IPS DF 4.7 (cell line): ENCODE data around the gene AHDC1.

Source experiments
- DNase-seq: peaks from one replicate; pipeline ENCODE4 v3.0.0-alpha.2; 2013; ENCODE audit warnings: low spot score; ENCODE audit errors: extremely low read depth

Gene AHDC1

DNA sequence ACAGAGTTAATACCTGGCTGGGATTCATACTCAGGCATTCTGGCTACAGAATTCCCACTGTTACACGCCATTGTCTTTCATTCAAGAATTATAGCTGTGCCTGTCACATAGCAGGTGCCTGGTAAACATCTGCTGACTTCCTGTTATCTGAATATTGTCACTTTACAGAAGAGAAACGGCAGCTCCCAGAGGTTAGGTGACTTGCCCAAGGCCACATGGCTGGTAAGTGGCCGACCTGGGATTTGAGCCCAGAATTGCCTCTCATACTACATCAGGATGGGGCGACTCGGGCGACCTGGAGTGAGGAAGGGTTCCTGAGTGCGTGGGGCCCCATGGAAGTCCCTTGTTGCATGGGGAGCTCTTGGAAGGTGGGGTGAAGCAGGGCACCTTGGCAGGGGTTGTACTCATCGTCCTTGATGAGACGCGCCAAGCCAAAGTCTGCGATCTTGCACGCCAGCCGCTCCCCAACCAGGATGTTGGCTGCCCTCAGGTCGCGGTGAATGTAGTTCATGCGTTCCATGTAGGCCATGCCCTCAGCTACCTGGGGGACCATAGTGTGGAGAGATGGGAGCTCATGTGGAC lies 10.2 kb upstream of the AHDC1 start:
- DNase-seq = no peak

DNA sequence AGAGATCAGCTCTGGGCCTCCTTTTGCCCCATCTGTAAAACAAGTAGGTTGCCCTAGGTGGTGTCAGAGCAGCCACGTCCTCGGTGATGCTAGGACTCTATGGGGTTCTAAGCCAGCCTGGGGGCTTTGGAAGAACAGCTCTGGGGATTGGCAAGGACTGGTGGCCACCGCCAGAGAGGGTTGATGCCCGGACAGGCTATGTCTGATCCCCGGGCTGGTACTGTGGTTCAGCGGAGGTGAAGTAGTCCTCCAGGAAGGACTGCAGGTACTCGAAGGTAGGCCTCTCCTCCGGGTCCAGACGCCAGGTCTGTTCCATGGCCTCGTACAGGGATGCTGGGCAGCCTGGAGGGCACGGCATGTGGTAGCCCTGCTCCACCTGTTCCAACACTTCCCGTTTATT lies 8.8 kb upstream of the AHDC1 start:
- DNase-seq = no peak

DNA sequence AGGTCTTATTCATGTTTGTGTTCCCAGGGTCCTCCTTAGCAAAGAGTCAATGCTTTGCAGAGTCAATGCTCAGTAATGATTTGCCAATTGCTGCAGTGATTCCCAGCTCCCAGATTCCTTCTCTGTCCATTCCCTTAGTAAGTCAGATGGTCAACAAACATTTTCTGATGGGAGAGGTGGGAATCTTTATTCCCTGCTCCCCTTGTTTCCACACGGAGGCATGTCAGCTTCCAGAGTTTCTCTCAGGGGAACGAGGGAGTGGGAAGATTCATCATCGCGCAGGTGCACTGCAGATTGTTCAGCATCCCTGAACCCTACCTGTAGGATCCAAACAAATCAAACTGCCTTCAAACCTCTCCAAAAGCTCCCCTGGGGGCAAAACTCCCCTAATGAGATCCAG lies 7.5 kb upstream of the AHDC1 start:
- DNase-seq = no peak

DNA sequence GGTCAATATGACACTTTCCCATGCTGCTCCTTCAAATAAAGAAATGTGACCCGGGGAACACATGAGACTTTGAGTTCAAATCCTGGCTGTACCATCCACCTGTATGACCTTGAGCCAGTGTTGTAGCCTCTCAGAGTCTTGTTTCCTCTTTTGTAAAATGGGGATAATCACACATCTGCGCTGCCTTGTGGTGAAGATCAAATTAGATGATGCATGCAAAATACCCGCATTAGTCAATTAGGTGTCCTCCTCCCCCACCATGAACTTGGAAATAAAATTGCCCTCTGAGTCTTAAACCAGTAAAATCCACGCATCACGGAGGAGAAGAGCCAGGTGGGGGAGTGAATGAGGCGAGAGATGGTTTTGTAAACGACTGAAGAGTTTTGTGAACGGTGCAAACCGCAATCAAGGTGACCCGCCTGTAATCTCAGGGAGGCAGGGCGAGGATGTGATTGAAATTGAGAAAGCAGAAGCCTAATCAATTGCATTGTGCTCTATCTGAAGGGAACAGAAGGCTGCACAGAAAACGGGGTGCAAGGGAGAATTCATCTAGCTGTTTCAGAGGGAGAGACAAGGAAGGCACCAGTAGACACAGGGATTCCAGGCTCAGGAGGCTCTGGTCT lies 5.8 kb upstream of the AHDC1 start:
- DNase-seq = no peak

DNA sequence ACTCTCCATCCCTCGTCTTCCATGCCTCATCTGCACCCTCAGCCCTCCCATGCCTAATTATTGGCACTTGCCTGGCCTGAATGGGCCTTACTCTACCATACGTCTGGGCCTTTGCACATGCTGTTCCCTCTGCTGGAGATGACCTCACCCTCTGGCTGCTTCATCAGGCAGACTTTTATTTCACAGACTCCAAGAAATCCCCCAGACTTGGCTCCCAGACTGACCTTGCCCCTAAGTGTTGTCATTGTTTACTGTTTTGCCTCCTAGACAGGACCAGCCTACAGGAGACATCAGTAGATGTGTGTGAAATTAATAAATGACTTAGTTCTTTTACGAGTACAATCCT lies 5.2 kb upstream of the AHDC1 start:
- no peak for DNase-seq

DNA sequence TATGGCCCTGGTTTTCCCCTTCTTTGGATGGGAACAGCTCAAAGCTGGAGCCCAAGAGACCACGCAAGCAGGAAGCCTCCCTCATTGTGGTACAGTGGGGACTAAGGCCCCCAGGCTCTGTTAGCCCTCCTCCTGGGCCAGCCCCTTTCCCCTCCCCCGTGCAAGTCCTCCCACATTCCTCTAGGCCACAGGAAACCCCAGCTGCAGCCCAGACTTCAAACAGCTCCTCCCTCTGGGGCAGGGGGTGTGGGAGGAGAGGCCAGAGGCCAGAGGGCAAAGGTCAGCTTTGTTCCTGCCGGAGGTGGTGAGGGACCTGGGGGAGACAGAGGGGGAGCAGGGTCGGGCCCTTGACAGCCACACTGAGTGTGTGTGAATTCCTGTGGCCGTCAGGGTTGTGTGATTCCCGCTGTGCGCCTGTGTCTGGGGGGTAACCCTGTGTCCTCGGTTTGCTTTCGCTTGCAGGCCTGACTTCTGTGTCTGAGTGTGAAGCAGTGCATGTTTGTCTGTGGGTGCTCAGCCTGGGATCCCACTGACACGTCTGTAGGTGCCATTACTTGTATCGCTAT lies 3.4 kb upstream of the AHDC1 start:
- DNase-seq = no peak

DNA sequence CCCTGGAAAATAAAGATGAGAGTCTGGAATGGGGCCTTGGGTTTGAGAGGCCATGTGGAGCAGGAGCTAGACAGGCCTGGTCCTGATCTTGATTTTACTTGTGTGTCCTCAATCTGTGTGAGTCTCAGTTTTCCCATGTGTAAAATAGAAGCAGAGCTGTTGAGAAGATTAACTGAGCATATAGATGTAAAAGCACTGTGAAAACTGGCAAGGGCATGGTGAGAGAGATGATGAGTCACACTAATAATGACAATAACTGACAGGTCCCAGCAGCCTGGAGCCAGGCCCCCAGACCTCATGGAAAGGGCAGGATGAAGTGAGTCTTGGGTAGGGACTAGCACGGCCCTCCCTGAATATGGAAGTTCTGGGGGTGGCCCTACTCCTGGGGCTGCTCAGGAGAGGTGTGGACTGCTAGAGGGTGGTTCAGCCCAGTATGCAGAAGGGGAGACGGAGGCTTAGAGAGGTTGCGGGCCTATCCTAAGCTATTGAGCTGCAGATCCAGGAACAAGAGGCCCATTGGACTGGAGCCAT lies 2.8 kb upstream of the AHDC1 start:
- no peak for DNase-seq

DNA sequence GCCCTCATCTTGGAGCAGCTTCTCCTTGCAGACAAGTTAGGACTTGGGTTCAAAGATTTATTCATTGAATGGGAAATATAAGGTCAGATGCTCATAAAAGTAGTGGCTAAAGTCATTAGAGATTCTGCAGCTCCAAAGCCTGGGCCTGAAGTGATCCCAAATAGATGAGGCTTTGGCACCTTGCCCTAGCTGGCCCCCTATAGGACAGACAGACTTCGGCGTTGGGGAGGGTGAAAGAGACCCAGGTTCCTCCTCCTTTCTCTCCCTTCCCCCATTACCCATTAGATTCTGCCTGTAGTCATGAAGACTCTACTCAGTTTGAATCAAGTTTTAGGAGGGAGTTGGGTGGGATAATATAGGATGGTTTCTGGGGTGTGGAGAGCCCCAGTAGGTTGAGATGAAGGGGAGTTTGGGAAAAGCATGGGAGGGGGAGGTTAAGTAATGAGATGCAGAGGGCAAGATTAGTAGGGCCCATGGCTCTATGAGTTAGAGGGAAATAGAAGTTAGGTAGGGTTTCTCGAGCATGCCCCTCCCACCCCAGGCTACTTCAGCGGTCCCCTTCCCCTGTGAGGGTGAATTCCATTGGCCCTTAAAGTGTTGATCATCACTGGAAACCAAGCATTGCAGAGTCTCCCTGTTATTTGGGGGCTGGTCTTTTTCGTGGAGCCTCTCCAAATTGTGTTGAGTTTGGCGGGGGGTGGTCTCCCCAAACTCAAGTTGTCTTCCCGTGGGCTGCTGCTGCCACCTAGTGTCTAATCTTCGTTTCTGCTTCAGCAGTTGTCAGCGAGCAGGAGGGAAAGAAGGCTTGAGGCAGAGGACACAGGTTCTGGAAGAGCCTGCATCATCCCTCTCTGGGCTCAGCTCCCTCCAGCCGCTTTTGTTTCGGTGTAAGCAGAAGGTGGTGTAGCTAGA lies 2.1 kb upstream of the AHDC1 start:
- DNase-seq = no peak

DNA sequence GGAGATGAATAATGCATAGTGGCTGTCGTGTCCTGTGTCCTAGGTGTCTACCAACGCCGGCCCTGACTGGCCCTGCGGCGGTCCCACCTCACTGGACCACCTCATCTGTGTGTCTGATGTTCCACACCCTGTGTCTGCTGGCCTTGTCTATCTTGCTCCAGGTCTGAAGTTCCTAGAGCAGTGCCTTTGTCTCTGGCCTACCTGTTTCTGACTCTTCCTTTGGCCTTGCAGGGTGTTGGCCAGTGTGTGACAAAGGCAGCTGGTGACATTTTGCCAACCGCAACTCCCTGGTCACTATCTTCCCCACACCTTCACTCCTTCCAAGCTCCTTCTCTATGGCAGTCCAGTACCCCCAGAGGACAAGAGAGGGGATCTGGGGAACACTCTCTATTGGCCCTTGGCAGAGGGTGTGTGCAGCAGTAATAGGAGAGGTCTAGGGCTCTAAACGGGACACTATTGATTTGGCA lies 1.4 kb upstream of the AHDC1 start:
- no peak for DNase-seq

DNA sequence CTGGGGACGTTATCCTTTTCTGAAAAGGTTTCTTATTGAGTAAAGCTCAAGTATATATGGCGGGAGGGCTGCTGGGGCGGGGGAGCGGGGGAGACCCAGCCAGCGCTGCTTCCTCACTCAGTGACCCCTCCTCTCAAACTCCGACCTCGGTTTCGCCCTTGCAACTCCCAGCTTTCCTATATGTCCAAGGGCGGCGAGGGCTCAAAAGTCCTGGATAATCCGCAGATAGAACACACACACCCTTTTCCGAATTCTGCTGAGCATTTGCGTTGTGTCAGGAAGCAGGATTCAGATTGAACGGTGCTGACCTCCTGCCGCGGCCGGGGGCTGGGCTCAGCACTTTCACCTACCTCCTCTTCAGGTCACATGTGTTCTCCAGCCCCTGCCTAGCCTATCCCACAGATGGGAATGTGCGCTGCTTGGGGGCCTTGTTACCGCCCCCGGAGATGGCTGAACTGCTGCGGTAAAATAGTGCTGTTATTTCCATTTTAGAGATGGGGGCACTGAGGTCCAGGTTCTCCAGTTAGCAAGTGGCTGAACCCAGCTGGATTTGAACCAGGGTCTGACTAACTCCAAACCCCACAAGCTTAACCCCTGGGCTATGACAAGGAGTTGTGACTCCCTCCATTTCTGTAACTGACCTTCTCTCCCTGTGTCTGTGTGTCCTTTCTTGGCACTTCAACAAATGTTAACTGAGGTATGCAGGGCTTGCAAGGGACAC lies 795 bp upstream of the AHDC1 start:
- DNase-seq = no peak

DNA sequence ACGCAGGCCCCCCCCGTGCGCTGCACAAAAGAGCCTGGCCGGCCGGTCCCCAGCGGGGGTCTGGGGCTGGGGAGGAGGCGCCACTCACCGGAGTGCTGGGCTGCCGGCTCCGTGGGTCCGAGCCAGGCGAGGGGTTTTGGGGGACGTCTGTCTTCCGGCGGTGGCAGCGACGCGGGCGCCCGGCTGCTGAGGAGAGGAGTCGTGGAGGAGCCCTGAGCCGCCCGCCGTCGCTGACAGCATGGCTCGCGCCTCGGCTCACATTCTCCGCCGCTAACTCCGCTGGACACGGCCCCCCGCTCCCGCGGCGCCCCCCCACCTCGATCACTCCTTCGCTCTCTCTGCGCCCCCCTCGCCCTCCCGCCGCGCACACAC lies 649 bp downstream of the AHDC1 start:
- no peak for DNase-seq

DNA sequence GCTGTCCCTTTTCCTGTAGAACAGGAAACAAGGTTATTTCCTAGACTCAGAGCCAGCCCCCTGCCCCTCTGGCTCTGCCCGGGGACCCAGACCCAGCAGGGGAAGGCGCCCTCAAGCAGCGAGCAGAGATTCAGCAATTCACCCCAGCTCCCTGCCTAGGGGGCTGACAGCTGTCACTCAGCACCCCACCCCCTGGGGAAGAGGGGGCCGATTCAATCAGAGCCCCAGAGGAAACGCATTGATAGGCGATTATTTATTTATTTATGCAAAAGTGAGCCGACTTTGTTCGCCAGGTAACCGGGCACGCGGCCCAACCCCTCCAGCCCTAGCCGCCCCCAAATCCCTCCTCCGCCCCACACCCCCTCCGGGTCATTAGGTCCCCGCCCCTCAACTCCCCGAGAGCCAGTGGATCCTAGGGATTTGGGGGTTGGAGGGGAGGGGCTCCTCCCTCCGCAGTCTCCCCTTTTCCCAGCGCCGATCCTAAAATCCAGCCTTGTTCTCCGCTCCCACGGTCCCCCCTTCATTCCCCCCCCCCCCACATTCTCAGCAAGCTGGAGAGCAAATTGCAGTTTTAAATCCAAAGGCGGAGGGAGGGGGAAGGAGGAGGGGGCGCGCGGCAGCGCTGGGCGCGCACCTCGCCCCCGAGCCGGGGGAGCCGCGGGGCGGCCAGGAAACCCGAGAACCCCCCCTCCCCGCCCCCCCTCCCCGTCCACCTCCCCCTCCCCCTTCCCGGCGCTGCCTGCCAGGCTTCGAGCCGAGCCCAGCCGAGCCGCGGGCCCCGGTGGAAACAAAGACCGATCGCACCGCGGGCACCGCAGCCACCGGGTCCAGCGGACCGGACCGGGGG lies 1.3 kb downstream of the AHDC1 start:
- DNase-seq = no peak

DNA sequence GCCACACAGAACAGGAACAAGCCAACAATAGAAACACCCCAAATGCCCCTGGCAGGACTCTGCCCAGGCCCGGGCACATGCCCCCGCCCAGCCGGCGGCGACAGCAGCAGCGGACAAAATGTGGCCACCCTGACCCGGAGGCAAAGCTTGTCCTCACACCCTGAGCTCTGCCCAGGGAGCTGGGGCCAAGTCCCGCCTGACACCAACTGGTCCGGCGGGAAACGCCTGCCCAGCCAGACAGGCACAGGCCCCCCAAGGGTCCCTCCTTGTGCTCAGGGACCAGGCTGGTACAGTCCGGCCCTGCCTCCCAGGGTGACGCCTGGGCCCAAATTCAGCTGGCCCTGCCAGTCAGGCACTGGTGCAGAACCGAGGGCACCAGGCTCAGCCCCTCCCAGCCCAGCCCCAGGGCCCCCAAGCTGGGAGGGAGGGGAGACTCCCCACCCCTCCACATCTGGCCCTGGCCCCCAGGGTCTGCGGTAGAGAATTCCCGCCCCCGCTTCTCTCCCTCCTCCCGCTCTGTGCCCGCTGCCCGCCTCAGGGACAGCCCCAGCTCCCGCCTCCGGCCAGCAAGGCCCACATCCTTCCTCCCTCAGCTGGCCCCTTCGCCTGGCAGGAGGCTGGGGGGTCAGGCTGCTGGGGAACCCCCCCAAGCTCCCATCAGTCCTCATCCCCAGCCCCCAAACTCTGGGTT lies 2.0 kb downstream of the AHDC1 start:
- no peak for DNase-seq

DNA sequence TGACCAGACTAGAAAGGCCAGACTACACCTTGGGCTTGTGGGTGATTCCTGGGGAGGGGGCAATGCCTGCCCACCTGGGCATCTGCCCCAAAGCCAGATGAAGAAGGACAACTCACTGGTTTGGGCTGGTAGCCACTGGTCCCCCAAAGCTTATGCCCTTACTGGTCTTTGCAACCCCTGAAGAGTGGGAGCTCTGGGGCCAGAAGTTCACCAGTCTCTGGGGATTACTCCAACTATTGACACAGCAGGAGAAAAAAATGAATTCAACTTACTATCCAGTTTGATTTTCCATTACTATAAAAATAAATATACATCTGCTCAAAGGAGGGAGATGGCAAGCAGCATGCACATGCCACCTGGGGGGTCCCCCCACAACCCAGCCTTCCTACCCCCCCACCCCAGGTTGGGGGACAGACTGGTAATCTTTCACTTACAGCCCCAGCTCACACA lies 2.6 kb downstream of the AHDC1 start:
- no peak for DNase-seq

DNA sequence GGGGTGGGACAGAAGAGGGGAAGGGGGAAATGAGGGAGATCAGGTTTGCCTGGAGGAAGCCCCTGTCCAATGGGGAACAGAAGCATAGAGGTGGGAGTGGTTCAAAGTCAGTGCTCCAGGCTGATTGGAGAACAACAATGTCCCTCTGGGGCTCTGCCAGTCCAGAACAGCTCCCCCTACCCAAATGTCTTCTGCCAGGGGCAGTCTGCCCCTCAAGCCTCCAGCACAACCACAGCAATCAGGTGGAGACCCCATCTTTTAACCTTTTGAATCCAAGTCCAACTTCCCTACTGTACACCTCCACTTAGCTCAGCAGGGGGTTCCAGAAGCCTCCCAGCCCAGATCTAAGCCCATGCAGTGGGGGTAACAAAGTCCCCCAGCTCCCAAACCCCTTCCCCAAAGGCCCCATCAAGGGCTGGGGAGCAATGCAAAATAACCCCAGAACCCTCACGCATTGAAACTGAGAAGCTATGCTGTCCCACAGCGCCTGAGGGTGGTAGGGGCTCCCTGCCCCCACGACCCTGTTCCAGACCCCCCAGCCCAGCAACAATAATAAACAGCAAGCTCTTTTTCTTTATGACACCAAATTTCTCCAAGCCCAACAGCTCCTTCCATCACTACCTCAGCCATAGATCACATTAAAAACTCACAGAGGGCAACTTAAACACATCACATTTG lies 3.3 kb downstream of the AHDC1 start:
- DNase-seq = no peak

DNA sequence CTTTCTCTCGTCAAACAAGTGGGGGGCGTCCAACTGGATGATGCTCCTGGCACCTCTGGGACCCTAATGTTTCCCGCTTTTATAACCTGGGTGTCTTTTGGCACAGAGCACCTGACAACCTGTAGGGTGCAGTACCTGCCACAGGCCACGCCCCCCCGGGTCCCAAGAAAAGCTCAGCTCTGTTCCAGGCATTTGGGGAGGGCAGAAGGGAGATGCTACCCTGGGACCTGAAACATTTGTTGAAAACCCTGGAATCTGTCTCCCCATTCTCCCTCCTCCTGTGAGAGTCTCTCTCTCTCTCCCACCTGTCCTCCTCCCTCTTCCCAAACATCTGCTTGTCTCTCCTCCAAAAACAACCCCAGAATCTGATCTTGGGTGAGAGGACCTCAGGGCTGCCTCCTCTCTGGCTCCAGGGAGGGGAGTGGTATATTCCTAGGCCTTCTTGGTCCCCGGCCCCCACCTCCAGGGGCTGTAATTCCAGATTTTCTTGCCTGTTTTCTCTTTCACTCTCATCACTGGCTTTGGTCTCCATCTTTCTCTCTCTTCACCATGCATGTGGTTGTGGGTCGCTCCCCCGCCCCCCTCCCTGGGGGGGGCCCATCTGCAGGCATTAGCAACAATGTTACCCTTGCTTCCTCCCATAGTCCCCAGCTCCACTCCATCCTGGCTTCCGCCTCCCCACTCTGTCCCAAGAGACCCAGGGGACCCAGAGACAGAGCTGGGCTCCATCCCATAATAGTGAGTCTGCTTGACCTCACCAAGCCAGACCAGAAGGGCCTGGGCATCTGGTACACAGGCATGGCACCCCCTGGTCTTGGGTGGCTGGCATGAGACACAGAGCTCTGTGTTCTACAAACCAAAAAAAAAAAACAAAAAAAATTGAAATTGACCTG lies 4.1 kb downstream of the AHDC1 start:
- DNase-seq = no peak

DNA sequence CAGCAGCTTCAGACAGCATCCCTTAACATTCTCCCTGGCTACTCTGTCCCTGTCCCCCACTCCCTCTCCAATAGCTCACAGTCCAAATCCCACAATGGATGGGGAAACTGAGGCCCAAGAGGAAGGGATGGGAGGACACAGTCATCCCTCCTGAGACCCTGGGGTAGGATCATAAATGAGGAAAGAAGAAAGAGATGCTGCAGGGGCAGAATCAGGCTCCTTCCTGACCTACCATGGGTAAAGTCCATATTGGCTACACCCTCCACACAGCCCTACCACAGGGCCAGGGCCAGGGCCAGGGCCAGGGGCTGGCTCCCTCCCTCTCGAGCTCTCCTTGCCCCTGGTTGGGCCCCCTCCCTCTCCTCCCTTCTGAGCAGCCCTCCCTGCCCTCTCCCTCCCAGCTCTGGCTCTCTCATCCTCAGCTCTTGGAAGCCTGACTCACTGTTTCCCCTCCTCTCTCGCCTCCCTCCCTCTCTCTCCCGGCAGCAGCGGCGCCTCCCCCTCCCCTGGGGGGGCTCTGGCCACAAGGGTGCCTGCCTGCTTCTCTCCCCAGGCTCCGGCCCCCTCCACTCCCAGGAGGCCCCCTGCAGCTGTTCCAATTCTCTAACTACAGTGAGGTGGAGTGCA lies 4.9 kb downstream of the AHDC1 start:
- no peak for DNase-seq

DNA sequence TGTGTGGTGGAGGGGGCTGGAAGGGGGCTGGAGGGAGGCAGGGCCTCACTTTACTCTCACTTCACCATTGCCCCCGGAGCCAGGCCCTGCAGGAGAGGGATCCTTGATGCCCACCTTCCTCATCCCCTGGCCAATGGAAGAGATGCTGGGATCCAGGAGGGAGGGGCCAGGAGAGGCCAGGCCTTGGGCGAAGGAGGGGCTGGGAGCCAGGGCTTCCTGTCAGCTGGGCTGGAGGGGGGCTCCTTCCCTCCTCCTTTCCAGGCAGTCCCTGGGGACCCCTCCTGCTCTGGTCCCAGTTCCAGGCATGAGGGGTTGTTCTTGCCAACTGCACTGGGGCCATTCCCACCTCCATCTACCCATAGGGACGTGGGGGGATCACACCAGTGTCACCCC lies 5.7 kb downstream of the AHDC1 start:
- no peak for DNase-seq
